HepG2 (cell line): ENCODE data around the gene NUP133.

Experiments
- CTCF ChIP-seq: sonication (generic); formaldehyde crosslinking; IDR thresholded peaks from 2 replicates; pipeline ENCODE4 v1.5.0; 2020; ENCODE audit warnings: mild to moderate bottlenecking, missing genetic modification reagents, moderate library complexity
- MAX ChIP-seq: IDR thresholded peaks from 2 replicates; pipeline ENCODE4 v1.6.1; 2012; ENCODE audit warnings: inconsistent platforms
- POLR2AphosphoS5 ChIP-seq: IDR thresholded peaks from 2 replicates; pipeline ENCODE4 v1.6.1; 2012; ENCODE audit warnings: low read depth, low read length
- RBM39 ChIP-seq: fragments of 200-400 bp; formaldehyde crosslinking; IDR thresholded peaks from one replicate; pipeline ENCODE4 v1.6.1; 2018; ENCODE audit warnings: antibody characterized with exemption, mild to moderate bottlenecking, low read depth, low read length; ENCODE audit not compliant: poor library complexity, severe bottlenecking
- ZBTB1 ChIP-seq: sonication (generic); formaldehyde crosslinking; IDR thresholded peaks from 2 replicates; pipeline ENCODE4 v1.4.0; 2020; ENCODE audit warnings: missing genetic modification reagents, borderline replicate concordance
- ZNF232 ChIP-seq: sonication (generic); formaldehyde crosslinking; IDR thresholded peaks from 2 replicates; pipeline ENCODE4 v1.4.0; 2020; ENCODE audit warnings: missing genetic modification reagents, borderline replicate concordance
- ZNF572 ChIP-seq: sonication (generic); formaldehyde crosslinking; IDR thresholded peaks from 2 replicates; pipeline ENCODE4 v1.5.1; 2020; ENCODE audit warnings: mild to moderate bottlenecking, missing genetic modification reagents

- TF ChIP-seq RBM39 (no peak), CTCF (CRISPR knock-in tag) (no peak), ZNF232 (CRISPR knock-in tag) (no peak), MAX (no peak), ZNF572 (no peak), ZBTB1 (CRISPR knock-in tag) (no peak), POLR2AphosphoS5 (no peak)
These were observed 29.8 kb upstream of the NUP133 start for GRCh38 chr1:229537894-229538293.
